OCI-LY7 (cell line): ENCODE results near the gene XPR1. TPM values are rescaled to one million over a fixed set of nuclear protein-coding genes. Genes with fewer than 3 reads are reported as not detected.

Source experiments
- BruUV-seq: library from RNA; stranded (reverse); fragments of 400-500 nt; replicated peaks from 2 replicates; lab custom pipeline; 2021; lab: Mats Ljungman, UMichigan
- CTCF ChIA-PET: fragments of 300-600 bp; sonication (Branson Sonifier 250); formaldehyde crosslinking; loops from one replicate; lab custom pipeline; 2022; ENCODE audit warnings: antibody characterized with exemption; ENCODE audit not compliant: unreplicated experiment; lab: Charles Lee
- POLR2A ChIA-PET: fragments of 300-600 bp; sonication (Branson Sonifier 250); formaldehyde crosslinking; loops from one replicate; lab custom pipeline; 2022; ENCODE audit warnings: antibody characterized with exemption; lab: Charles Lee
- DNase-seq: peaks from one replicate; pipeline ENCODE4 v3.0.0-alpha.2; 2015; ENCODE audit warnings: low spot score
- H2AFZ ChIP-seq: fragments of 200-600 bp; sonication (generic), shearing (Covaris generic); 2 replicates; pipeline ENCODE4 v1.6.1; 2014; ENCODE audit warnings: mild to moderate bottlenecking, antibody characterized with exemption, low read length, moderate library complexity
- H3K27ac ChIP-seq: fragments of 200-600 bp; sonication (generic); 2 replicates; pipeline ENCODE4 v1.5.1; 2014; ENCODE audit warnings: mixed run types, low read depth, mild to moderate bottlenecking, moderate library complexity, low read length, inconsistent platforms; ENCODE audit not compliant: poor library complexity, severe bottlenecking
- H3K36me3 ChIP-seq: fragments of 200-600 bp; sonication (generic); 2 replicates; pipeline ENCODE4 v1.6.1; 2014; ENCODE audit warnings: mild to moderate bottlenecking, antibody characterized with exemption, low read length, moderate library complexity, mixed read lengths; ENCODE audit not compliant: insufficient read depth
- H3K4me1 ChIP-seq: fragments of 200-600 bp; sonication (generic); 2 replicates; pipeline ENCODE4 v1.5.1; 2014; ENCODE audit warnings: mild to moderate bottlenecking, low read length; ENCODE audit not compliant: insufficient read depth, poor library complexity, severe bottlenecking
- H3K4me2 ChIP-seq: fragments of 200-600 bp; sonication (generic); 2 replicates; pipeline ENCODE4 v1.6.1; 2014; ENCODE audit warnings: mild to moderate bottlenecking, low read length
- H3K4me3 ChIP-seq: fragments of 200-600 bp; sonication (generic); 2 replicates; pipeline ENCODE4 v1.5.1; 2014; ENCODE audit warnings: mild to moderate bottlenecking, low read depth, low read length; ENCODE audit not compliant: poor library complexity, severe bottlenecking
- H3K79me2 ChIP-seq: fragments of 200-600 bp; sonication (generic); 2 replicates; pipeline ENCODE4 v1.6.1; 2016; ENCODE audit warnings: low read depth, mild to moderate bottlenecking, low read length, moderate library complexity, mixed read lengths; ENCODE audit not compliant: insufficient read depth
- H3K9me2 ChIP-seq: fragments of 200-600 bp; sonication (generic); 2 replicates; pipeline ENCODE4 v1.6.1; 2016; ENCODE audit warnings: mild to moderate bottlenecking, low read length, mixed read lengths; ENCODE audit not compliant: insufficient read depth
- H3K9me3 ChIP-seq: fragments of 200-600 bp; sonication (generic); 2 replicates; pipeline ENCODE4 v1.6.1; 2014; ENCODE audit warnings: mild to moderate bottlenecking, mixed run types, low read length, mixed read lengths
- H4K20me1 ChIP-seq: fragments of 200-600 bp; sonication (generic); 2 replicates; pipeline ENCODE4 v1.6.1; 2014; ENCODE audit warnings: mild to moderate bottlenecking, antibody characterized with exemption, low read length, moderate library complexity, mixed read lengths; ENCODE audit not compliant: insufficient read depth
- CTCF ChIP-seq: fragments of 200-600 bp; sonication (generic); conservative IDR thresholded peaks from 2 replicates; pipeline ENCODE4 v1.5.1; 2014; ENCODE audit warnings: mild to moderate bottlenecking, antibody characterized with exemption, low read length, moderate library complexity, mixed read lengths
- EZH2phosphoT487 ChIP-seq: fragments of 200-600 bp; sonication (generic); IDR thresholded peaks from 2 replicates; pipeline ENCODE4 v1.6.1; 2018; ENCODE audit warnings: low read depth, borderline replicate concordance, mild to moderate bottlenecking, mixed run types, antibody characterized with exemption, low read length, moderate library complexity, mixed read lengths
- intact Hi-C: fragments of 100-400 bp; cut with micrococcal nuclease; formaldehyde crosslinking; loops from one replicate; pipeline ENCODE4 v1.10.0; 2022; ENCODE audit not compliant: unreplicated experiment
- total RNA-seq, 2 experiments: library from RNA; depleted of rRNA in 1 of 2; stranded (reverse); fragments of >200 nt in 1 of 2; shearing (Covaris generic) in 1 of 2; gene quantifications; 2 replicates each; pipeline ENCODE4 v1.2.3, GENCODE V29; 2014 to 2022

XPR1 gene
- total RNA-seq, 2 experiments from 2014 or later, result 8.6 to 17.2 TPM

GRCh38 chr1:180586671-180587155, 45.1 kb upstream of the XPR1 start:
- Histone ChIP-seq H3K4me3 (no peak overlapping the region), H3K4me2 (no peak overlapping the region), H2AFZ (no peak overlapping the region), H4K20me1 (no peaks in the 10 kb centered on the region), H3K79me2 (no peaks in the 10 kb centered on the region), H3K9me2 (no peaks in the 10 kb centered on the region), H3K4me1 (no peaks in the 10 kb centered on the region), H3K27ac (no peak overlapping the region), H3K9me3 (no peaks in the 10 kb centered on the region), H3K36me3 (no peaks in the 10 kb centered on the region)
- ChIA-PET CTCF (no interaction called here), POLR2A (interaction anchor here (0.6 to 1.6 kb wide), 2 partner anchors 86 to 199 kb away, joined by 3 to 4 read pairs; no protein-coding TSS in a partner anchor)
- intact Hi-C loops, result no loop called here
- no TSS peak for BruUV-seq
- no peak for TF ChIP-seq CTCF
- no peak for TF ChIP-seq EZH2phosphoT487
- no peak for DNase-seq

GRCh38 chr1:180588121-180588520, 43.7 kb upstream of the XPR1 start:
- intact Hi-C loops, result no loop called here

More at GRCh38 chr1:180588121-180588520, 43.7 kb upstream of the XPR1 start:
- no peaks in the 10 kb centered on the region for H3K36me3 ChIP-seq
- no peak overlapping the region for H3K4me2 ChIP-seq
- ChIA-PET CTCF (no interaction called here), POLR2A (no interaction called here)
- no peaks in the 10 kb centered on the region for H3K4me1 ChIP-seq
- TF ChIP-seq EZH2phosphoT487 (no peak), CTCF (no peak)
- DNase-seq, result no peak
- no peaks in the 10 kb centered on the region for H3K9me2 ChIP-seq
- BruUV-seq, result no TSS peak
- no peaks in the 10 kb centered on the region for H3K9me3 ChIP-seq
- no peak overlapping the region for H2AFZ ChIP-seq
- no peaks in the 10 kb centered on the region for H3K79me2 ChIP-seq
- no peak overlapping the region for H3K4me3 ChIP-seq
- no peaks in the 10 kb centered on the region for H4K20me1 ChIP-seq
- no peak overlapping the region for H3K27ac ChIP-seq
